Smooth muscle cell (in vitro differentiated cells): ENCODE measurements around the gene APBB2. TPM values are rescaled to one million over a fixed set of nuclear protein-coding genes. Genes with fewer than 3 reads are reported as not detected.

Experiments
- DNase-seq: peaks from one replicate; lab custom pipeline; 2025; ENCODE audit not compliant: unreplicated experiment; lab: John Stamatoyannopoulos, UW
- H2AFZ ChIP-seq: fragments of 200-600 bp; sonication (generic); 2 replicates; pipeline ENCODE4 v1.6.0; 2016; ENCODE audit warnings: antibody characterized with exemption, low read depth, mild to moderate bottlenecking
- H3F3A ChIP-seq: fragments of 200-600 bp; sonication (generic); 2 replicates; pipeline ENCODE4 v1.6.0; 2017; ENCODE audit warnings: antibody characterized with exemption, low read depth
- H3K27ac ChIP-seq: fragments of 200-600 bp; sonication (generic); 2 replicates; pipeline ENCODE4 v1.5.1; 2016; ENCODE audit warnings: low read depth, mild to moderate bottlenecking
- H3K27me3 ChIP-seq: fragments of 200-600 bp; sonication (generic); 2 replicates; pipeline ENCODE4 v1.6.1; 2016; ENCODE audit warnings: low read depth, mild to moderate bottlenecking
- H3K36me3 ChIP-seq: fragments of 200-600 bp; sonication (generic); 2 replicates; pipeline ENCODE4 v1.5.1; 2016; ENCODE audit warnings: low read depth
- H3K4me1 ChIP-seq: fragments of 200-600 bp; sonication (generic); 2 replicates; pipeline ENCODE4 v1.5.1; 2016; ENCODE audit warnings: low read depth
- H3K4me2 ChIP-seq: fragments of 200-600 bp; sonication (generic); 2 replicates; pipeline ENCODE4 v1.6.0; 2016; ENCODE audit warnings: mild to moderate bottlenecking
- H3K4me3 ChIP-seq: fragments of 200-600 bp; sonication (generic); 2 replicates; pipeline ENCODE4 v1.5.1; 2016; ENCODE audit warnings: mild to moderate bottlenecking
- H3K79me2 ChIP-seq: fragments of 200-600 bp; sonication (generic); 2 replicates; pipeline ENCODE4 v1.6.0; 2016; ENCODE audit warnings: low read depth, mild to moderate bottlenecking
- H3K9ac ChIP-seq: fragments of 200-600 bp; sonication (generic); 2 replicates; pipeline ENCODE4 v1.6.0; 2016; ENCODE audit warnings: low read depth
- H3K9me3 ChIP-seq: fragments of 200-600 bp; sonication (generic); replicated peaks from 2 replicates; pipeline ENCODE4 v1.5.1; 2016; ENCODE audit warnings: low read depth
- H4K20me1 ChIP-seq: fragments of 200-600 bp; sonication (generic); 2 replicates; pipeline ENCODE4 v1.6.0; 2016; ENCODE audit warnings: low read depth
- WGBS: methylation state at CpG from one replicate; pipeline ENCODE4 v1.1.7; 2016; ENCODE audit warnings: low lambda C conversion rate; 5-methylcytosine and 5-hydroxymethylcytosine counted together
- polyA plus RNA-seq: library from polyadenylated mRNA; unstranded; fragments of >200 nt; fragmentation: Nextera tagmentation; extraction: Ambion mirVana; gene quantifications from 2 replicates; pipeline ENCODE4 v1.2.1, GENCODE V29; 2016
- total RNA-seq: library from RNA; depleted of rRNA; stranded (reverse); fragments of >200 nt; gene quantifications from 2 replicates; pipeline ENCODE4 v1.2.3, GENCODE V29; 2014
- TF ChIP-seq, protein P1 (sequence below): fragments of 200-600 bp; sonication (generic); IDR thresholded peaks from 2 replicates; pipeline ENCODE4 v1.5.1; 2017; ENCODE audit warnings: borderline replicate concordance, mild to moderate bottlenecking, antibody characterized with exemption; ENCODE audit not compliant: insufficient read depth, poor library complexity, severe bottlenecking

The APBB2 gene
- total and polyA plus RNA-seq, 2 experiments from 2014 or later = 22.1 to 60.9 TPM

DNA sequence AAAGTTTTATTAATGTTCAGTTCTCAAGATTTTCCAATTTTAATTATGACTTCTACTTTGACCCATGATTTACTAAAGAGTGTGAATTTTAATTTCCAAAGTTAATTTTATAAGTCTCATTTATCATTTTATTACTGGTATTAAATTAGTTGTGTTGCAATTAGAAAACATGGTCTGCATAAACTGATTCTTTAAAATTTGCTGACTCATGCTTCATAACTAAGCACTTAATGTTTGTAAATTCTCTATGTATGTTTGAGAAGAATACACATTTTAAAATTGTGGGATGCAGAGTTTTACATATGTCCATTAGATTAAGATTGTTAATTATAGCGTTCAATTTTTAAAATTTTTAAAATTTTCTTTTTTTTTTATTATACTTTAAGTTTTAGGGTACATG, 22.2 kb upstream of the APBB2 start:
- no peak overlapping the region for H2AFZ ChIP-seq
- 94% methylated on average over 1 of the region's 1 CpG for WGBS
- H3K27ac ChIP-seq = no peak overlapping the region
- no peaks in the 10 kb centered on the region for H3F3A ChIP-seq
- TF ChIP-seq, protein P1, sequence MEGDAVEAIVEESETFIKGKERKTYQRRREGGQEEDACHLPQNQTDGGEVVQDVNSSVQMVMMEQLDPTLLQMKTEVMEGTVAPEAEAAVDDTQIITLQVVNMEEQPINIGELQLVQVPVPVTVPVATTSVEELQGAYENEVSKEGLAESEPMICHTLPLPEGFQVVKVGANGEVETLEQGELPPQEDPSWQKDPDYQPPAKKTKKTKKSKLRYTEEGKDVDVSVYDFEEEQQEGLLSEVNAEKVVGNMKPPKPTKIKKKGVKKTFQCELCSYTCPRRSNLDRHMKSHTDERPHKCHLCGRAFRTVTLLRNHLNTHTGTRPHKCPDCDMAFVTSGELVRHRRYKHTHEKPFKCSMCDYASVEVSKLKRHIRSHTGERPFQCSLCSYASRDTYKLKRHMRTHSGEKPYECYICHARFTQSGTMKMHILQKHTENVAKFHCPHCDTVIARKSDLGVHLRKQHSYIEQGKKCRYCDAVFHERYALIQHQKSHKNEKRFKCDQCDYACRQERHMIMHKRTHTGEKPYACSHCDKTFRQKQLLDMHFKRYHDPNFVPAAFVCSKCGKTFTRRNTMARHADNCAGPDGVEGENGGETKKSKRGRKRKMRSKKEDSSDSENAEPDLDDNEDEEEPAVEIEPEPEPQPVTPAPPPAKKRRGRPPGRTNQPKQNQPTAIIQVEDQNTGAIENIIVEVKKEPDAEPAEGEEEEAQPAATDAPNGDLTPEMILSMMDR = no peak
- no peak for DNase-seq
- H3K9ac ChIP-seq = no peak overlapping the region
- no peaks in the 10 kb centered on the region for H3K9me3 ChIP-seq
- H3K4me3 ChIP-seq = no peak overlapping the region
- no peak overlapping the region for H3K4me2 ChIP-seq
- no peaks in the 10 kb centered on the region for H3K36me3 ChIP-seq
- no peaks in the 10 kb centered on the region for H3K4me1 ChIP-seq
- H3K79me2 ChIP-seq = no peaks in the 10 kb centered on the region
- H4K20me1 ChIP-seq = no peaks in the 10 kb centered on the region
- no peaks in the 10 kb centered on the region for H3K27me3 ChIP-seq

DNA sequence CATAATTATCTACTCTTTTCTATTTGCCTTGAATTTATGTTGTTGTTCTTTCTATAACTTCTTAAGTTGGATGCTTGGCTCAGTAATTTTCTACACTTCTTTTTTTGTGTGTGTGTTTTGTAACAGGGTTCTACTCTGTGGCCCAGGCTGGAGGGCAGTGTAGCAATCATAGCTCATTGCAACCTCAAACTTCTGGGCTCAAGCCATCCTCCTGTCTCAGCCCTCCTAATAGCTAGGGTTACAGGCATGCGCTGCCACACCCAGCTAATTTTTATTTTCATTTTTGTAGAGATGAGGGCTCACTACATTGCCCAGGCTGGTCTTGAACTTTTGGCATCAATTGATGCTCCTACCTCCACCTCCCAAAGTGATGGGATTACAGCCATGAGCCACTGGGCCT, 21.7 kb upstream of the APBB2 start:
- TF ChIP-seq, protein P1 = no peak

DNA sequence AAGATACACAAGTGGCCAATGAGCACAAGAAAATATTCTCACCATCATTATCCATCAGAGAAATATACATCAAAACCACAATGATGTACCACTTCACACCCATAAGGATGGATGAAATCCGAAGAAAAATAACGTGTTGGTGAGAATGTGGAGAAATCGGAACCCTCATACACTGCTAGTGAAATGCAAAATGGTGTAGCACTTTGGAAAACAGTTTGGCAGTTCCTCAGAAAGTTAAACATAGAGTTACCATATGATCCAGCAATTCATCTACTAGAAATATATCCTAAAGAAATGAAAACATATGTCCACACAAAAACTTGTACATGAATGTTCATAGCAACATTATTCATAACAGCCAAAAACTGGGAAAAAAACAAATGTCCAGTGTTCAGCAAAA, 18.5 kb upstream of the APBB2 start:
- Histone ChIP-seq H3K27me3 (no peaks in the 10 kb centered on the region), H3K27ac (no peak overlapping the region), H3K9ac (no peak overlapping the region), H3K79me2 (no peaks in the 10 kb centered on the region), H3K36me3 (no peaks in the 10 kb centered on the region), H3F3A (no peaks in the 10 kb centered on the region), H3K4me2 (no peak overlapping the region), H3K4me3 (no peak overlapping the region), H3K9me3 (no peaks in the 10 kb centered on the region), H3K4me1 (no peaks in the 10 kb centered on the region), H4K20me1 (no peaks in the 10 kb centered on the region), H2AFZ (no peak overlapping the region)
- TF ChIP-seq, protein P1 = no peak
- no peak for DNase-seq
- WGBS = 81% methylated on average over 3 of the region's 3 CpGs

More for the DNA sequence above, 21.7 kb upstream of the APBB2 start:
- Histone ChIP-seq H3K9me3 (no peaks in the 10 kb centered on the region), H3K27ac (no peak overlapping the region), H3K36me3 (no peaks in the 10 kb centered on the region), H3K4me3 (no peak overlapping the region), H2AFZ (no peak overlapping the region), H3K9ac (no peak overlapping the region), H3K4me2 (no peak overlapping the region), H4K20me1 (no peaks in the 10 kb centered on the region), H3F3A (no peaks in the 10 kb centered on the region), H3K27me3 (no peaks in the 10 kb centered on the region), H3K4me1 (no peaks in the 10 kb centered on the region), H3K79me2 (no peaks in the 10 kb centered on the region)
- DNase-seq = no peak
- 95% methylated on average over 1 of the region's 1 CpG for WGBS

DNA sequence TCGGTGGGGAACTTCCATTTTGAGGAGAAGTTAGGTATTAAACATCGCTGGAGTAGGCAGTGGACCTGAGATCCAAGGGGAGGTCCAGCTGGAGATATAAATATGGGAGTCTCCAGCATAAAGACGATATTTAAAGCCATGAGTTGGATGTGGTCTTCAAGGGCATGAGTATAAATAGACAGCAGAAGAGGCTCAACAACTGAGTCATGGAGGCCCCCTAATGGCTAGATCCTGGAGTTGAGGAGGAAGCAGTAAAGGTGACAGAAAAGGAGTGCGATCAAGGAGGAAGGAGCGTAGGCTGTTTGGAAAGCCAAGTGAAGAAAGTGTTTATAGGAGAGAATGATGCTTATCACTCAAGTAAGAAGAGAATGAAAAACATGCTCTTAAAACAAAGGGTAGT, 18.1 kb upstream of the APBB2 start:
- no peaks in the 10 kb centered on the region for H3K27me3 ChIP-seq
- TF ChIP-seq, protein P1 = no peak
- DNase-seq = no peak
- no peaks in the 10 kb centered on the region for H3K79me2 ChIP-seq
- H3K4me1 ChIP-seq = no peaks in the 10 kb centered on the region
- H3K9ac ChIP-seq = no peak overlapping the region
- no peaks in the 10 kb centered on the region for H3F3A ChIP-seq
- no peak overlapping the region for H3K4me2 ChIP-seq
- no peaks in the 10 kb centered on the region for H3K9me3 ChIP-seq
- H3K4me3 ChIP-seq = no peak overlapping the region
- H4K20me1 ChIP-seq = no peaks in the 10 kb centered on the region
- H2AFZ ChIP-seq = no peak overlapping the region
- H3K27ac ChIP-seq = no peak overlapping the region
- H3K36me3 ChIP-seq = no peaks in the 10 kb centered on the region
- WGBS = 74% methylated on average over 5 of the region's 5 CpGs
